ENCODE measurements around the gene STARD6. TPM values are rescaled to one million over a fixed set of nuclear protein-coding genes. Genes with fewer than 3 reads are reported as not detected.
"Not testable (repeated sequence)": the region's sequence is repeated elsewhere in the genome, so short reads cannot be mapped to it uniquely, and the experiment has no call there.

STARD6 gene
- total RNA-seq, 1 experiment from 2014 or later: not detected

DNA sequence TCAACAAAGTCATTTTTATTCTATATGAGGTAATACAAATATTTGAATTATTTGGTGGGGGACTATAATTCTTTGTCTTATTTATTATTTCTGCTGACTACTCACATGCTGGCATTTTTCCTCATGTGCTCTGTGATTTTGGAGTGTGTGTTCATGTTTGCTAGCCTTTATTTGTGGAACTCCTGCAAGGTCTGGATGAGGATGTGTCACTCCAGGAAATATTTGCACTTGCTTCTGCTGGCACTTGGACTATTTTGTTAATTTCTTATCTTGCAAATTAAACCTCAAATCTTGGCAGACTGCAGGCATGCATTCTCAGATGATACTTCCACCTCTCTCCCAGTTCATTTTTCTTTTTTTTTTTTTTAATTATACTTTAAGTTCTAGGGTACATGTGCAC, 54.2 kb downstream of the STARD6 start:
- POLR2A ChIA-PET: no interaction called here
- TF ChIP-seq, protein P1, sequence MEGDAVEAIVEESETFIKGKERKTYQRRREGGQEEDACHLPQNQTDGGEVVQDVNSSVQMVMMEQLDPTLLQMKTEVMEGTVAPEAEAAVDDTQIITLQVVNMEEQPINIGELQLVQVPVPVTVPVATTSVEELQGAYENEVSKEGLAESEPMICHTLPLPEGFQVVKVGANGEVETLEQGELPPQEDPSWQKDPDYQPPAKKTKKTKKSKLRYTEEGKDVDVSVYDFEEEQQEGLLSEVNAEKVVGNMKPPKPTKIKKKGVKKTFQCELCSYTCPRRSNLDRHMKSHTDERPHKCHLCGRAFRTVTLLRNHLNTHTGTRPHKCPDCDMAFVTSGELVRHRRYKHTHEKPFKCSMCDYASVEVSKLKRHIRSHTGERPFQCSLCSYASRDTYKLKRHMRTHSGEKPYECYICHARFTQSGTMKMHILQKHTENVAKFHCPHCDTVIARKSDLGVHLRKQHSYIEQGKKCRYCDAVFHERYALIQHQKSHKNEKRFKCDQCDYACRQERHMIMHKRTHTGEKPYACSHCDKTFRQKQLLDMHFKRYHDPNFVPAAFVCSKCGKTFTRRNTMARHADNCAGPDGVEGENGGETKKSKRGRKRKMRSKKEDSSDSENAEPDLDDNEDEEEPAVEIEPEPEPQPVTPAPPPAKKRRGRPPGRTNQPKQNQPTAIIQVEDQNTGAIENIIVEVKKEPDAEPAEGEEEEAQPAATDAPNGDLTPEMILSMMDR (IDR thresholded peaks at IDR 0.05): no peak
- TF ChIP-seq POLR2AphosphoS5 (IDR thresholded peaks at IDR 0.05; ENCODE audit: low read depth, low read length) (no peak), TCF7L2 (IDR thresholded peaks at IDR 0.05; ENCODE audit: low read depth, low read length) (no peak), SIN3A (IDR thresholded peaks at IDR 0.05; ENCODE audit: borderline replicate concordance, insufficient read depth, low read depth, low read length) (no peak)
- TF ChIP-seq, protein P2, sequence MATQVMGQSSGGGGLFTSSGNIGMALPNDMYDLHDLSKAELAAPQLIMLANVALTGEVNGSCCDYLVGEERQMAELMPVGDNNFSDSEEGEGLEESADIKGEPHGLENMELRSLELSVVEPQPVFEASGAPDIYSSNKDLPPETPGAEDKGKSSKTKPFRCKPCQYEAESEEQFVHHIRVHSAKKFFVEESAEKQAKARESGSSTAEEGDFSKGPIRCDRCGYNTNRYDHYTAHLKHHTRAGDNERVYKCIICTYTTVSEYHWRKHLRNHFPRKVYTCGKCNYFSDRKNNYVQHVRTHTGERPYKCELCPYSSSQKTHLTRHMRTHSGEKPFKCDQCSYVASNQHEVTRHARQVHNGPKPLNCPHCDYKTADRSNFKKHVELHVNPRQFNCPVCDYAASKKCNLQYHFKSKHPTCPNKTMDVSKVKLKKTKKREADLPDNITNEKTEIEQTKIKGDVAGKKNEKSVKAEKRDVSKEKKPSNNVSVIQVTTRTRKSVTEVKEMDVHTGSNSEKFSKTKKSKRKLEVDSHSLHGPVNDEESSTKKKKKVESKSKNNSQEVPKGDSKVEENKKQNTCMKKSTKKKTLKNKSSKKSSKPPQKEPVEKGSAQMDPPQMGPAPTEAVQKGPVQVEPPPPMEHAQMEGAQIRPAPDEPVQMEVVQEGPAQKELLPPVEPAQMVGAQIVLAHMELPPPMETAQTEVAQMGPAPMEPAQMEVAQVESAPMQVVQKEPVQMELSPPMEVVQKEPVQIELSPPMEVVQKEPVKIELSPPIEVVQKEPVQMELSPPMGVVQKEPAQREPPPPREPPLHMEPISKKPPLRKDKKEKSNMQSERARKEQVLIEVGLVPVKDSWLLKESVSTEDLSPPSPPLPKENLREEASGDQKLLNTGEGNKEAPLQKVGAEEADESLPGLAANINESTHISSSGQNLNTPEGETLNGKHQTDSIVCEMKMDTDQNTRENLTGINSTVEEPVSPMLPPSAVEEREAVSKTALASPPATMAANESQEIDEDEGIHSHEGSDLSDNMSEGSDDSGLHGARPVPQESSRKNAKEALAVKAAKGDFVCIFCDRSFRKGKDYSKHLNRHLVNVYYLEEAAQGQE (IDR thresholded peaks at IDR 0.05; ENCODE audit: insufficient read depth in 1 of 2, low read depth in 2 of 2, low read length in 1 of 2): no peak
- DNase-seq (ENCODE audit: low read depth, low spot score) (no peak), ATAC-seq (no peak)
- intact Hi-C loops (cut with micrococcal nuclease; ENCODE audit: unreplicated experiment) (no loop called here), in situ Hi-C loops (cut with HindIII; ENCODE audit: low pct_unique_long_range_greater_than_20kb, low sequenced_read_pairs) (no loop called here)
- CTCF ChIA-PET: no interaction called here
- no TSS peak for BruUV-seq (replicated peaks)
- no peaks in the 10 kb centered on the region for H3K9me3 ChIP-seq (ENCODE audit: control insufficient read depth, insufficient read depth, low read depth, low read length)
- H3K36me3 ChIP-seq (ENCODE audit: control insufficient read depth, insufficient read depth, low read length): no peaks in the 10 kb centered on the region
- no peaks in the 10 kb centered on the region for H3K27me3 ChIP-seq (ENCODE audit: control insufficient read depth, insufficient read depth, low read length)
- no peaks in the 10 kb centered on the region for H3K4me1 ChIP-seq (ENCODE audit: control insufficient read depth, insufficient read depth, low read length)
- H3K4me3 ChIP-seq (ENCODE audit: low read depth in 2 of 2, low read length in 2 of 2): no peak overlapping the region
- no peak overlapping the region for H3K27ac ChIP-seq (ENCODE audit: low read length)

DNA sequence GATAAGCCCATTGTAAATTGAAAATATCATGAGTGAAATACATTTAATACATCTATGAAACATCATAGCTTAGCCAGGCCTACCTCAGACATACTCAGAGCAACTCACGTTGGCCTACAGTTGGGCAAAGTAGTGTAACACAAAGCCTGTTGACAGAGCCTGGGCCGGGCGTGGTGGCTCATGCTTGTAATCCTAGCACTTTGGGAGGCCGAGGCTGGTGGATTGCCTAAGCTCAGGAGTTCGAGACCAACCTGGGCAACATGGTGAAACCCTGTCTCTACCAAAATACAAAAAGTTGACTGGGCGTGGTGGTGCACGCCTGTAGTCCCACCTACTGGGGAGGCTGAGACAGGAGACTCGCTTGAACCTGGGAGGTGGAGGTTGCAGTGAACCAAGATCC, 58.7 kb downstream of the STARD6 start:
- H3K36me3 ChIP-seq (ENCODE audit: control insufficient read depth, insufficient read depth, low read length); BruUV-seq (replicated peaks); H3K27ac ChIP-seq (ENCODE audit: low read length); in situ Hi-C loops (cut with HindIII; ENCODE audit: low pct_unique_long_range_greater_than_20kb, low sequenced_read_pairs); ATAC-seq; CTCF ChIA-PET; H3K9me3 ChIP-seq (ENCODE audit: control insufficient read depth, insufficient read depth, low read depth, low read length); intact Hi-C loops (cut with micrococcal nuclease; ENCODE audit: unreplicated experiment); H3K4me3 ChIP-seq (ENCODE audit: low read depth in 2 of 2, low read length in 2 of 2); H3K27me3 ChIP-seq (ENCODE audit: control insufficient read depth, insufficient read depth, low read length); H3K4me1 ChIP-seq (ENCODE audit: control insufficient read depth, insufficient read depth, low read length); DNase-seq (ENCODE audit: low read depth, low spot score); POLR2A ChIA-PET: not testable (repeated sequence)

DNA sequence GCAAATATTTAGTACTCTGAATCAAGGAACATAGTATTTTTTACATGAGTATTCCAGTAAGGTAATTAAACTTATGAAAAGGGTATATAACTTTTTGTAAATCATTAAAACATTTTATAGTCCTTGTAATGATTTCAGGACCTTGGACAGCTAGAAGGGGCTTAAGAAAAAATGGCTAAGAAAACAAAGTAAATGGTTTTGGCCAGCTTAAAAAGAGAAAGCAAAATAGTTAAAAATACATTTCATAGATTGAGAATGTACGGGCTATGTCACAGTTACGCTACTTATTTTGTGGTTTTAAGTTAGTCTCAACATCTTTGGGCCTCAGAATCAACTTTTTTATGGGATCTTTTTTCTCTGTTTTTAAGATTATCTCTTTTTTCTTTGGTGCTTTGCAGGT, 61.6 kb downstream of the STARD6 start:
- ATAC-seq (no peak), DNase-seq (ENCODE audit: low read depth, low spot score) (no peak)
- POLR2A ChIA-PET: interaction anchor here (0.5 kb wide), 1 partner anchor 137 kb away, joined by 4 read pairs; no protein-coding TSS in a partner anchor
- H3K27ac ChIP-seq (ENCODE audit: low read length): no peak overlapping the region
- H3K36me3 ChIP-seq (ENCODE audit: control insufficient read depth, insufficient read depth, low read length): no peaks in the 10 kb centered on the region; the same call in 1 of the 2 replicates
- no TSS peak for BruUV-seq (replicated peaks)
- TF ChIP-seq, protein P1 (IDR thresholded peaks at IDR 0.05): no peak
- TF ChIP-seq, protein P2 (IDR thresholded peaks at IDR 0.05; ENCODE audit: insufficient read depth in 1 of 2, low read depth in 2 of 2, low read length in 1 of 2): peak in 1 of 2 experiments; percentile 72; a peak in 2 of 4 replicates
- no peak overlapping the region for H3K4me3 ChIP-seq (ENCODE audit: low read depth in 2 of 2, low read length in 2 of 2)
- in situ Hi-C loops (cut with HindIII; ENCODE audit: low pct_unique_long_range_greater_than_20kb, low sequenced_read_pairs): no loop called here
- no peaks in the 10 kb centered on the region for H3K27me3 ChIP-seq (ENCODE audit: control insufficient read depth, insufficient read depth, low read length)
- CTCF ChIA-PET: no interaction called here
- no peaks in the 10 kb centered on the region for H3K9me3 ChIP-seq (ENCODE audit: control insufficient read depth, insufficient read depth, low read depth, low read length)
- H3K4me1 ChIP-seq (ENCODE audit: control insufficient read depth, insufficient read depth, low read length): no peaks in the 10 kb centered on the region
- intact Hi-C loops (cut with micrococcal nuclease; ENCODE audit: unreplicated experiment): no loop called here
